HG02970 (cell line): ENCODE data around the gene DGKQ.

Experiments used
- ATAC-seq: cut with Tn5 transposase; IDR thresholded peaks from one replicate; pipeline ENCODE4 v1.9.1; 2021; ENCODE audit warnings: mild to moderate bottlenecking, moderate library complexity, moderate number of reproducible peaks; ENCODE audit not compliant: unreplicated experiment, low FRiP score

DGKQ gene

GRCh38 chr4:910366-911091 lies 62.8 kb downstream of the DGKQ start:
- no peak for ATAC-seq

- ATAC-seq = no peak
Observed at GRCh38 chr4:909821-910220, 63.5 kb downstream of the DGKQ start.

- ATAC-seq = no peak
Observed at GRCh38 chr4:909131-909571, 64.2 kb downstream of the DGKQ start.
